Nucleus accumbens (tissue), 56 donors: ENCODE results near the gene SYP.

Experiments used
- DNase-seq, 56 donors: peaks; one replicate each; lab custom pipeline; 2025; lab: John Stamatoyannopoulos, UW

Gene SYP

GRCh38 chrX:49199906-49200771 is at the start of gene SYP:
Gene SYP (minus strand): TSS chrX:49200193. CDS start chrX:49200186, 7 bp downstream.
- peak in 55 of 56 donors; percentile 9 to 91 (median 76) for DNase-seq

DNA sequence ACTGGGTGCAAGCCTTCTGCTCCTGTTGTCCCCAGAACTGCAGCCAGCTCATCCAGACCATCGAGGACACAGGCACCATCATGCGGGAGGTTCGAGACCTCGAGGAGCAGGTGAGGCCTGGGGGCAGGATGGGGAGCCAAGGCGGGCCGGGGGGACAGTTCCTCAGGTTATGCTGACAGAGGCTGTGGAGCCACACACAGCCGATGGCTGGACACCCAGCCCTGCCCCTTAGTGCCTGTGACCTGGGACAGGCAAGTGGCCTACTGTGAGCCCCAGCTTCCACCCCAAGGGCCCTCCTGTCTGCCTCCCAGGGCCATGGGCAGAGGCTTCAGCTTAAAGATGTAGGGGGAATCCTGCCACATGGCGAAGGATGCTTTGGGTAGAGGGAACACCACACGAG is 49.6 kb upstream of the SYP start:
- DNase-seq: no peak

GRCh38 chrX:49249071-49249470 is 49.1 kb upstream of the SYP start:
- no peak for DNase-seq

DNA sequence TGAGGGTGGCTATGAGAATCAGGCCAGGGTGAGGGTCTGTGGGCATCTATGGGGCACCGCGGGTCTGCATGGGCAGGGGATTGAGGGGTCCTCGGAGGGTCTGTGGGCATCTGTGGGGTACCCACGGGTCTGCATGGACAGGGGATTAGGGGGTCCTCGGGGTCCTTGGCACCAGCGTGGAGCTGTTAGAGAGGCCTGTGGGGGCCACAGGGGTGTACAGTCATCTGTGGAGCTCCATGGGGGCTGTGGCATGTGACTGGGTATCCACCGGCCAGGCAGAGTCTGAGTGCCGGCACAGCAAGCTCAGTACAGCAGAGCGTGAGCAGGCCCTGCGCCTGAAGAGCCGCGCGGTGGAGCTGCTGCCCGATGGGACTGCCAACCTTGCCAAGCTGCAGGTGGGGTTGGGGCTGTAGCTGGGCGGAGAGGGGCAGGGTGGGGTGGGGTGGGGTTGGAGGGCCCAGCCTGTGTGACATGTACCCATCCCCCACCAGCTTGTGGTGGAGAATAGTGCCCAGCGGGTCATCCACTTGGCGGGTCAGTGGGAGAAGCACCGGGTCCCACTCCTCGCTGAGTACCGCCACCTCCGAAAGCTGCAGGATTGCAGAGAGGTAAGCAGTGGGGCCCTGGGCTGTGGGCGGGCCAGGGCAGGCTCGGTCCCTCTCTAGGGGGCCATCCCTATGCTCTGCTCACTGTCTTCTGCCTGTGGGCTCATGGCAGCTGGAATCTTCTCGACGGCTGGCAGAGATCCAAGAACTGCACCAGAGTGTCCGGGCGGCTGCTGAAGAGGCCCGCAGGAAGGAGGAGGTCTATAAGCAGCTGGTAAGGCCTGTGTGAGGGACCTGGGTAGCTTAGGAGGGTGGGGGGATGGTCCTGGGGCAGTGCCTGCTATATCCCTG is 48.2 kb upstream of the SYP start:
- DNase-seq: no peak

GRCh38 chrX:49247346-49247745 is 47.4 kb upstream of the SYP start:
- no peak for DNase-seq

GRCh38 chrX:49246541-49246940 is 46.5 kb upstream of the SYP start:
- no peak for DNase-seq

DNA sequence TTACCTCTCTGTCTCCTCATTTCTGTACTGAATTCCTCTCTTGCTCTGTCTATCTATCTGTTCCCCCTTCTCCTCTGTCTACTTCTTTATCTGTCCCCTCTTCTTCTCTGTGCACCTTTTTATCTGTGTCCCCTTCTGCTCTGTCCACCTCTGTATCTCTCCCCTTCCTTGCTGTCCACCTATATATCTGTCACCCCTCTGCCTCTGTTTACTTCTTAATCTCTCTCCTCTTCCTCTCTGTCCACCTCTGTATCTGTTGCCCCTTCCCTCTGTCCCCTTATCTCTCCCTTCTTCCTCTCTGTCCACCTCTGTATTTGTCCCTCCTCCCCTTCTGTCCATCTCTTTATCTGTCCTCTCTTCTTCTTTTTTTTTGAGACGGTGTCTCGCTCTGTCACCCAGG is 44.2 kb upstream of the SYP start:
- DNase-seq: no peak

DNA sequence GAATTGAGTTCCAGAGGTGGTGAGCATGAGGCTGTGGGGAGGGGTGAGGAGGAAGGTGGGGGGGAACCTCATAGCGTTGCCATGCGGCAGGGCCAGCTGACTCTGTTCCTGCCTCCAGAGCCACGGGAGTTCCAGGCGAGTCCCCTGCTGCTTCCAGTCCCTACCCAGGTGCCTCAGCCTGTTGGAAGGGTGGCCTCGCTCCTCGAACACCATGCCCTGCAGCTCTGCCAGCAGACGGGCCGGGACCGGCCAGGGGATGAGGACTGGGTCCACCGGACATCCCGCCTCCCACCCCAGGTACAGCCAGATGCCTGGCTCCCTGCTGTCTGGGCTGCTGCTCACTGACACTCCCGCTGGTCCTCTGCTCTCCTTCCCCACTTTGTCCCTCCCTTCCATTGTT is 43.2 kb upstream of the SYP start:
- no peak for DNase-seq

GRCh38 chrX:49242545-49243066 is 42.6 kb upstream of the SYP start:
- no peak for DNase-seq

DNA sequence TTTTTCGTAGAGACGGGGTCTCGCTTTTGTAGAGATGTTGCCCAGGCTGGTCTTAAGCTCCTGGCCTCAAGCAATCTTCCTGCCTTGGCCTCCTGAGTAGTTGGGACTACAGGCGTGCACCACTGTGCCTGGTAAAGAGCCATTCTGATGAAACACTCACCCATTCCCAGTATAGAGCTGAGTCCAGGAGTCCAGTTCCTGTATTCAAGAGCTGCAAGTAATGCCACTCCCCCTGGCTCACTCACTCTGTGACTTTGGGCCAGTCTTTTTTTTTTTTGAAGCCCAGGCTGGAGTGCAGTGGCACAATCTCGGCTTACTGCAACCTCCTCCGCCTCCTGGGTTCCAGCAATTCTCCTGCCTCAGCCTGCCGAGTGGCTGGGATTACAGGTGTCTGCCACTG is 38.7 kb upstream of the SYP start:
- DNase-seq: no peak

- DNase-seq: peak in 2 of 56 donors; percentile 1 to 5
Measured at GRCh38 chrX:49237060-49237459, 37.1 kb upstream of the SYP start.

DNA sequence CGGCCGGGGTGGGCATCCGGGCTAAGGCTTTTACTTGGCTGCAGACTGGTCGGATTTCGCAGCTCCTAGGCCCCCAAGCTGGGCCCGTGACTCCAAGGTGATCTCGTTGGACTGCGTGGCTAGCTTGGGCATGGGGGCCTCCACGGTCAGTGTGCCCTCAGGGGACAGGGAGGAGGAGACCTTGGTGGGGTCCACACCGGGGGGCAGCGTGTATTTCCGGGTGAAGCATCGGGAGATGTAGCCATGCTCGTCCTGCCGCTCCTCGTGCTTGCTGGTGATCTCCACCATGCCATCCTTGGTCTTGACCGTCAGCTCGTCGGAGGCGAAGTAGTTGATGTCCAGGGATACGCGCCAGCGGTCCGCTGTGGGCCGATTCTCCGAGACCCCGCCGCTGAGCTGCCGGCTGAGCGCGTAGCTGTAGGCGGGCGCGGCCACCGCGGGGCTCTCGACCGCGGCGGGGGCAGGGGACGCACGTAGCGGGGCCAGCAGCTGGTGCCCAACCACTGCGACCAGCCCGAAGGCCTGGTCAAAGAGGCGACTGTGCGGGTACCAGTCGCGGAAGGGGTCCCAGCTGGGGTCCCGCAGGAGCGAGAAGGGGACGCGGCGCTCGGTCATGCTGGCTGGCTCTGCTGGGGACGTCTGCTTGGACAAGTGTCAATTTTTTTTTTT is 34.0 kb upstream of the SYP start:
- DNase-seq: no peak

- no peak for DNase-seq
Measured at GRCh38 chrX:49233176-49233575, 33.2 kb upstream of the SYP start, which contains the start of gene CACNA1F. Gene CACNA1F (minus strand): TSS chrX:49233340. CDS start chrX:49233309, 31 bp downstream.

GRCh38 chrX:49232525-49232924 is 32.5 kb upstream of the SYP start:
- DNase-seq: no peak

GRCh38 chrX:49231333-49232000 is 31.5 kb upstream of the SYP start:
- DNase-seq: no peak

DNA sequence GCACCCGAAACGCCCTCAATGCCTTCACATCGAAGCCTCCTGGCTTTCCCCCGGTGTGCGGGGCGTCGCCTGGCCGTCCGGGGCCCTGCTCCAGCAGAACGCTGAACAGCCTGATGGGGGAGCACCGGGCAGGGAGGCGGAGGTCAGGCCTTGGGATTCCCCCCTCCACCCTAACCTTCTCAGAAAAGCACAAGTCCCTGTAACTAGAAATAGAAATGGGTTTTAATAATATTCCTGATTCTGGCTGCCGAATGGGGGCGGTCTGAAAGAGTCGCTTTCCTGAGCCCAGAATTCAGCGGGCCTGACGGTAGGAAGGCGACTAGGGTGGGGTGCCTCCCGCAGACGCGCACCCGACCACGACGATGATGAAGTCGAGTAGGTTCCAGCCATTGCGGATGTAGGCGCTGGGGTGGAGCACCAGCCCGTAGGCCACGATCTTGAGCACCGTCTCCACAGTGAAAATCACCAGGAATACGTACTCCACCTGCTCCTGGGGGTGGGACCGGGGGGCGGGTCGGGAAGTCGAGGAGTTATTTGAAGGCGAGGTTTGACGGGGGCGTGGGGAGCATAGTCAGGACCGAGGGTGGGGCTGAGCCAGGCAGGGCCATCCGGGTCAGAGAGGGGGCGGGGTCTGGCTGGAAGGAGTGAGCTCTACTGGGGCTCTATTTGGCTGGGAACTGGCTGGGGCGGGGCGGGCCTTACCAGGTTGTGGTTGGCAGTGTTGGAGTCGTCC is 30.7 kb upstream of the SYP start:
- DNase-seq: peak in 19 of 56 donors; percentile 0 to 58 (median 17)

- no peak for DNase-seq
Measured at GRCh38 chrX:49228185-49228584, 28.2 kb upstream of the SYP start.

DNA sequence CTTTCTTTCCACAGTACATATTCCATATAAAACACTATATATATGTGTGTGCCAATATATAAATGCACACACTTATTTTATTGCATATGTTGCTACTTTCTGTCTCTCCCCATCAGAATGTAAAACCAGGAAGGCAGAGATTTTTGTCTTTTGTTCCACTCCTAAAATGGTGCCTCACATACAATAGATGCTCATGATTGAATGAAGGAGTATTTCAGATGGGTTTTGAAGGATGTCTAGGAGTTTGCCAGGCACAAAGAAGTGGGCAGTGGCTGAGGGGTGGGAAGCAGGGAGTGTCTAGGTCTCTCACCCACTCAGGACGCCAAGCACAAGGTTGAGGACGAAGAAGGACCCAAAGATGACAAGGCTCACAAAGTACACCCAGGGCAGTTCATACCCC is 27.7 kb upstream of the SYP start:
- DNase-seq: no peak

GRCh38 chrX:49226946-49227345 is 27.0 kb upstream of the SYP start:
- no peak for DNase-seq
